DND-41 (cell line): ENCODE measurements around the gene PTPDC1.
"Not testable (repeated sequence)": the region's sequence is repeated elsewhere in the genome, so short reads cannot be mapped to it uniquely, and the experiment has no call there.

Experiments
- CTCF ChIP-seq: IDR thresholded peaks from 2 replicates; pipeline ENCODE4 v1.5.1; 2012; ENCODE audit warnings: borderline replicate concordance, low read length, moderate library complexity, mild to moderate bottlenecking; ENCODE audit not compliant: poor library complexity, severe bottlenecking; ENCODE audit errors: extremely low read depth
- EZH2 ChIP-seq: IDR thresholded peaks from 3 replicates; pipeline ENCODE4 v1.6.1; 2012; ENCODE audit warnings: borderline replicate concordance, low read depth, mild to moderate bottlenecking, moderate library complexity, low read length, inconsistent platforms; ENCODE audit not compliant: severe bottlenecking

DNA sequence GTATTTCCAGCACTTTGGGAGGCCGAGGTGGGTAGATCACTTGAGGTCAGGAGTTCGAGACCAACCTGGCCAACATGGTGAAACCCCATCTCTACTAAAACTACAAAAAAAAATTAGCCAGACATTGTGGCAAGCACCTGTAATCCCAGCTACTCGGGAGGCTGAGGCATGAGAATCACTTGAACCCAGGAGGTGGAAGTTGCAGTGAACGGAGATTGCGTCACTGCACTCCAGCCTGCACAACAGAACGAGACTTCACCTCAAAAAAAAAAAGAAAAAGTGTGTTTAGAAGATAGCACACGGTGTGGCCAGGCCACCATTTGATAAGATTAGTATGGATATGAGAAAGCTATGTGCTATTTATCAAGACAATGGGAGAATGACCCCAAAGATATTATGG, 35.8 kb downstream of the PTPDC1 start:
- not testable (repeated sequence) for TF ChIP-seq EZH2, CTCF
